SHP77 (cell line): ENCODE measurements around the gene YKT6.

Experiments used
- DNase-seq, 2 experiments: peaks; one replicate each; lab custom pipeline; 2025; lab: John Stamatoyannopoulos, UW

Gene YKT6

DNA sequence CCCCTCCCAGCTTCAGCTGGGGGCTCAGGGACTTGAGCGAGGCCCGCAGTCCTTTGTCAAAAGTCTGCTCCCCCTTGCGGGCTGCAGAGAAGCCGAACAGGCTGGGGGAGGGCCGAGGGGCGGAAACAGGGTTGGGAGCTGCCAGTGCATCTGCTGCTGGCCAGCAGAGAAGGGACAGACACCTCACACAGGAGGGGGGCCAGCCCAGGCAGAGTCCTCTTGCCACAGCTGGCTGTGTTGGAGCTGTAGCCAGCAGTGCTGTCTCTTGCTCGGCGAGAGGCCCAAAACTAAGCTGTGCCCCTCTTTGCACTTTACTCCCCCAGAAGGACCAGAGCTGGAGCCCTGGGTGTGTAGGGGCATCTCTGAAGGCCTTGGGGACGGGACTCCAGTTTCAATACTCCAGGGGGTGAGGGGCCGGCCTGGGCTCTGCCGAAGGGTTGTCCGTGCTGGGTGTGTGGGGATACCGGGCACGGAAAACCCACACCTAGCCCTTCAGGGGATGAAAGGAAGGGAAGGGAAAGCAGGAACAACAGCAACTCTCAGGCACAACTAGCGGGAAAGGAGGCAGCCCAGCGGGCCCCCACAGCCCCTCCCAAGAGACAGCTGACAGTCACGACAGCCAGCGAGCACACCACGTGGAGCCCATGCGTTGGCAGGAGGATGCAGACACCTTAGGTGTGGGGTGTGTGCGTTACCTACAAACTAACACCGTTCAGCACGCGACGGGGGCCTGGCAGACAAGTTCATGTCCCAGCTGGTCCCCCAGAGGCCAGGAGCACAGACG is 17.8 kb downstream of the YKT6 start:
- DNase-seq, result no peak

DNA sequence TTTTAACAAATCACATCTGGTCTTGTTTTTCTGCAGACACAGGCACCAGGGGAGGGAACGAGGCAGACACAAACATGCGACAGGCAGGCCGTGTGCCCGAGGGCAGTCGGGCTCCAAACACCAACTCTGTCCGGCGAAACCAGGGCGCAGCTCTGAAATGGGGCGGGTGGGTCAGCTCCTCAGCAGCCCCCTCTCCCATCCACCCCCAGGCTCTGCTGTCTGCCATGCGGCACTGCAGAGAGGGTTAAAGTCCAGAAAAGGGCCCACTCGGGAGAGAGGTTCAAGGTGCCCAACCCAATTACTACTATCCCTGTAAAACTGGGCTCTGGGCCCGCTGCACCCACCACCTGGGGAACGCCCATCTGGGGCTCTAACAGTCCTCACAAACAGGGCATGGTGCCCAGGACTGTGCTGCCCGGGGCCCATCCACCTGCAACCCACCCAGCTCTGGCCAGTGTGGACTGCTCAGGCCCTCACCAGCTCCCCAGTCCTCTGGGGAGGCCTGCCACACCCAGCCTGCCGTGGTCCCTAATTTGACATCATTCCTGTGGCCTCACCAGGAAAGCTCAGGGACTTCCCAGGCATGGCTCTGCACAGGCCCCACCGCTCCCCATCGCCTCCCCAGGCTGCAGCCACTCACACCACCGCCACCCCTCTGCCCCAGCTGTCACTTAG is 18.7 kb downstream of the YKT6 start:
- DNase-seq, result no peak

DNA sequence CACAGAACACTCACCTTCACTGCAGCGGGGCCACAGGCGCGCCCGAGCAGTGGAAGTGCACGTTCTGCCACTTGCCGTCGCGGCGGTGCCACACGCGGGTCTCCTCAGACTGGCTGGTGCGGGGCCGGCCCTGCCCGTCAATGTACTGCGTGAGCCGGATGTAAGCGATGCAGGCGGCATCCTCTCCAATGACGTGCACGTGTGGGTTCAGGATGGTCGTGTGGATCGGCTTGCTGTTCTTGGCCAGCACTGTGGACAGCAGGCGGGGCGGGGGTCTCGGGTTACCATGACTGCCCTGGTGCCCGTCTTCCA is 19.2 kb downstream of the YKT6 start:
- DNase-seq, result no peak

DNA sequence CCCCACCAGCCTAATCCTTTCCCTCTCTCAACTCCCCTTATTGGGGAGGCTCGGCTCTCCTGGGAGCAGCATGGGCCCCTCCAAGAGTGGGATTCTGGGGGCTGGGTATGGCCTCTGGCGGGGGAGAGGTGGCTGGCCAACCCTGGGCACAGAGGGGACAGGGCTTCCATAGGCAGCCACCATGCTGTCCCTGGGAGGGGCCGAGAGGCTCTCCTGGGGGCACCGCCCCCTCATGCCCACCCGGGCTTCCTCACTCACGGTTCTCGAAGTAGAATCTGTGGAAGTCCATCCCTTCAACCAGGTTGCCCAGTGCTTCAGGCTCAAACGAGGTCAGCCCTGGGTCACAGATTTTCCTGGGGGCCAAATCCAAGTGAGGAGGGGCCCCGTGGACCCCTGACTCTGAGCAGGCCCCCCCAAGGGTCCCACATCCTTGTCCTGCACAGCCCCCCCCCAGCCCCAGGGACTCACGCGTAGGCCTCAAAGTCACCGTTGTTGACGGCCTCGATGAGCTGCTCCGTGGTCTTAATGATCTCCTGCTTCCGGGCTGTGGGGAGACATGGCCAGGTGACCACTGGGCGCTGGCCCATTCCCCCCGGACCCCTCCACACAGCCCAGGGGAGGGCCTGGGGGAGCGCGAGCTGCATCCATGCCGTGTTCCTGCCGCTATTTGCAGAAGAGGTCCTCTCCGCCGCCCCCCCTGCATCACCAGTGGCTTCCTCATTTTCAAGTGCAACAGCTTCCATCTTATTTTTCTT is 19.8 kb downstream of the YKT6 start:
- no peak for DNase-seq

DNA sequence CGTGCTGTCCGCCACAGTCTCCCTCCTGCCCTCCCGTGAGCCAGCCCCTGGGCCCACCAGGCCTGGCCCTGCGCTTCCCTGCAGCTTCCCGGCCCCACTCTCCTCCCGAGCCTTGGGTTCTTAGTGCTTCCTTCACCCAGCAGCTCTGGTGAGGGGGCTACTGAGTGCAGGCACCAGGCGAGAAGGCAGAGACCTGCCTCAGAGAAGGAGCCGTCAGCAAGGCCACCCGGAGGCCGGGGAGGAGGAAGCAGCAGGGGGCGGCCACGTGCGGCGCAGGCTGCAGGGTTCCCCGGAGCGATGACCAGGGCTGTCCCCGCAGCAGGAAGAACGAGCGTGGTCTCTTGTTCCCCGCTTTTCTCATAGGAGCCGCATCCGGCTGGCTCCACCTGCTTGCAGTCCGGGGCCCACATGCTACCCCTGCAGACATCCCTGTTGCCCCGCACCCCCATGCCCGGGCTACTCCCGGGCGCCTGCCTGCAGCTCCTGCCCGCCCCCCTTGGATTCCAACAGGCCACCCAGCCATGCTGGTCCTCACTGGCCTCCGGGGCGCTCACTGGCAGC is 20.5 kb downstream of the YKT6 start:
- DNase-seq, result no peak

DNA sequence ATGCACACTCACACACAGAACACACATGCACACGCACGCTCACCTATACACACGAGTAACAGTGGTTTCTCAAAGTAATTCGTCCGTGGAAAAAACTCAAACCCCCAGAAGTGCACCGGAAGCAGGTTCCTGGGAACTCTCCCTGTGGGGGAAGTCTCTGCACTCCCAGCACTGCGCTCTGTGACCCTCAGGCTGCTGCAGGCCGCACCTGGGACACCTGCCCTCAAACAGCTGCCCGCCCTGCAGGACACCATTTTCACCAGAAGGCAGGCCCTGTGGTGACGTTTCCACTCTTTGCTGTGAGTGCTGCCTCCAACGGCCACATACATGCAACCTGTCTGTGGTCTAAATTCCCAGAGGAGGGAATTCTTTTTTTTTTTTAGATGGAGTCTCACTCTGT is 21.3 kb downstream of the YKT6 start:
- no peak for DNase-seq

DNA sequence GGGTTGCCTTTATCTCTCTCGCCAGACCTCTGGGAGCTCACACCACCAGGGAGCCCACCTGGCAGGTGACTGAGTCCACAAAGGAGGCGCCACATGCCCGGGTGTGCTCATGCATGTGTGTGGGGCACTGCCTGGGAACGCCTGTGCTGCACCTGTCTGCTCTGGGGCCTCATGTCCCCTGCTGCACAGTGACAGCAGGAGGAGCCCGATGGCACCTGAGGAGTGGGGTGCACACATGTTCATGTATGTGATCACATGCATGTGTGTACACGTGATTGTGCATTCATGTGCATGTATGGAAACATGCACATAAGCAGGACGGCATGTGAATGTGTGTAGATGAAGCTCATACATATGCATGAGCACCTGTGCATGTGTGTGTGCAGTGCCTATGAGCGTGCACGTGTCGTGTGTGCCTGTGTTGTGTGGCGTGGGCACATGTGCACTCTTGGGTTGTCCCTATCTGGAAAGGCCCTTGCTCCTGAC is 22.0 kb downstream of the YKT6 start:
- no peak for DNase-seq

DNA sequence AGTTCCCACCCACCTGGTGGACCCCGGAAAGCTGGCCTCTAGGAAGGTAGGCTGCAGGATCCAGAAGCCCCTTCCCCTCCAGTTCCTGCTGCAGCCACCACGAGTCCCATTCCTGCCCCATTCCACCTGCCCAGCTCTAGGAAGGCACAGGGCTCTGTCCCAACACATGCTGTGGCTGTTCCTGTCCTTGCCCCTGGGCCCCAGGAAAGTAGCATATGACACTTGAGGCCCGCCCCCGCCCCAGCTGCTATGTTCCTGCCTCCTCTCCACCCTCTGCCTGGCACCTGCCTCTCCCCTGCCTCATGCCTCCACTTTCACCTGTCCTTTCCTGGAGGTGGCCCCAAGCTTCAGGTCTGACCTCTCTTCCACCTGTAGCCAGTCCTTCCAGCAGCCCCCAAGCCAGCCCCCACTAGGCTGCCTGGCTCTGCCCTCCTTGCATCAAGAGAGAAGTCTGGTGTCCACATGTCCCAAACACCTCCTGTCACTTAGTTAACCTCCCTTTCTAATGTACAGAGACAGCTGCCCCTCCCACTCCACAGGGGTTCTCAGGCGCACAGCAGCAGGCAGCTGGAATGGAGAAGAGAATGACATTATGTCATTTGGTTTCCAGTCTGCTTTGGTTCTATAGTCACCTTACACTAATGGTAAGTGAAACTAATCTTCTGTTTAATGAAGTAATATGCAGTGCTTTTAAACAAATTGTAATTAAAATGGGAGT is 22.7 kb downstream of the YKT6 start:
- DNase-seq, result peak in 1 of 2 experiments; percentile 45

DNA sequence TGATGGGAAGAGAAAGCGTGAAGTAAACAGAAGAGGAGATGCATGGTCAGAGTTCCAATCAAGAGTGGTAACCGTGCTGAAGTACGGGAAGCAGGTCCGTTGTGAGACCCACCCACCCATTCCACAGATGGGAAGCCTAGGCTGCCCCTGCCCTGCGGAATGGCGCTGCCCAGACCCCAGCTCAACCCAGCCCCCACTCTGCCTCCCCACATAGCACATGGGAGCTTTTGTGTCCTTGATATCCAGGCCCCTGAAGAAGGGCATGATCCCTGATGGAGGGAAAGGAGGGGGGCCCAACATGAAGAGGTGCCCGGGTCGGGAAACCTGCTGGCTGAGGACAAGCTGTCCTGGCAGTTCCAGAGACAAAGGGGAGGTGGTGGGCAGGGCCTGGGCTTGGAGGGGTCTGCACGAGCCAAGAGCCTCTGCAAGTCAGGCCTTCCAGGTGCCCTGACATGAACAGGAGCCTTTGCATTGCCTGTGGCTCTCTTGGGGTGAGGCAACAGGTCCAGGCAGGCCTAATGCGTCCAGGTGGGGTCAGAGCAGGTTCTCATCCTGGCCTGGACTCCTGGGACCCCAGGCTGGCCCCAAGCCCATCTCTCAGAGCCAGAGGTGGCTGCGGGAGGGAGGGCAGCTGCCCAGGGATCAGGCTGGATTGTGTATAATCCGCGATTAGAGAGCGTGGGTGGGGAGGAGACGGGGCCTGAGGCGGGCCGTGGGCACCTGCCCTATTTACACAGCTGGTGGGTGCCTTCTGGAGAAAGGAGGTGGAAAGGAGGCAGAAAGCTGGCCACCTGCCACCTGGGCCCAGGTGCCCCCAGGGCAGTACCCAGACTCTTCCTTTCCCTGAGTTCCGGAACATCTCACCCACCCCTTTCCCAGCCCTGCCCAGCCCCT is 23.5 kb downstream of the YKT6 start:
- peak; percentile 41 to 68 for DNase-seq

DNA sequence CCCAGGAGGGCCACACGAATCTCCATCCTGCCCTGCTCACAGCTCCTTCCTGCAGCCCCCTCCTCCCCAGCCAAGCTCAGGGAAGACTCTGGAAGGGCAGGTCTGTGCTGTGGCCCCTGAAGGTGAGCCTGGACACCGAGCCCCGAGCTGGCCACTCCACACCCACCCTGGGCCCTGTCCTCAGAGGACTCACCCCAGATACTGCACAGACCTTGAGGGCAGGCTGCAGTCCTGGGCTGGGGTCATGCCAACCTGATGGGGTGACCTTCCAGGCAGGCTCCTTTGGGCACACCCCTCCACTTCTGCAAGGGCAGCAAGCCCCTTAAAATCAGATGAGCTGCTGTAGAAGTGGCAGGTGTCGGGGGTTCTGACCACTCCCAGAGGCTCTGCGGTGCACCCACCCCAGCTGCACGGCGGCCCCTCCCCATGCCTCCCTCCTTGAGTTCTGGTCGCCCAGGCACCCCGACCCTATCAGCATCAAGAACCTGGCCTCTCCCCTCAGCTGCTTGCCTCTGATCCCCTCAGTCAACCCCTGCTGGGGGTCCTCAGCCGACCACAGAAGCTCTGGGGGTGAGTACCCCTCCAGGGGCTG is 24.3 kb downstream of the YKT6 start:
- DNase-seq, result no peak

DNA sequence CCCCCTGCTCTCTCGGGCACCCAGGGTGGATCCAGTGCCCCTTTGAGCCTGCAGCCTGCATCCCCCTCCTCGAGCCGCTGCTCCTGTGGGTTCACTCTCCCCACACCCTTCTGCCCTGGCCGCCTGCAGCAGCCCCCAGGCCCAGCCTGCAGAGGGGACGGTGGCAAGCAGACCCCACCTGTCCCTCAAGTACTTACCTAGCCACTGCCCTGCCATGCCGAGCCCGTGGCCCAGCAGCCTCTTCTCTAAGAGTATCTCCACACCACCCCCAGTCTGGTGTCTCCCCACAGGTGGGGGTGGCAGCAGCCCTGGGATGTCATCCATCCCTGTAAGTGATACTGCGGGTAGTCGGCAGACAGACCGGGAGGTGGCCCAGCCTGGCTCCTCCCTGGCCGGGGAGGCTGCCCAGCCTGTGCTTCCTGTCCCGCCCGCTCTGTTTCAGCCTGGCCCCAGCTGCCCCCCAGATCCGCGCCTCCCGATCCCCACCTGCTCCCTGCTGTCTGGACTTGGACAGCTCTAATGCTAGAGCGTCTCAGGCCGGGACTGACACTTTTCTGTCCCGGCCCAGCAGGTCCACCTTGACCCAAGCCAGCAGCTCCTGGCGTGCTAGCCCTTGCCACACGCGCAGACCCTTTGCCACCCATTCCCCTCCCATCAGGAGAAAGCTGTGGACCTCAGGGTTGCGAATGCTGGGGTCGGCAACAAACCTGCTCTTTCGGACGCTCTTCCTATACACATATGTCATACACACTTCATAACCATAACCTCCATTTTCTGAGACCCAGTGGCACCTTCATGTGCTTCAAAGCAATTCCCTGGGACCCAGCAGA is 25.0 kb downstream of the YKT6 start:
- DNase-seq, result no peak

DNA sequence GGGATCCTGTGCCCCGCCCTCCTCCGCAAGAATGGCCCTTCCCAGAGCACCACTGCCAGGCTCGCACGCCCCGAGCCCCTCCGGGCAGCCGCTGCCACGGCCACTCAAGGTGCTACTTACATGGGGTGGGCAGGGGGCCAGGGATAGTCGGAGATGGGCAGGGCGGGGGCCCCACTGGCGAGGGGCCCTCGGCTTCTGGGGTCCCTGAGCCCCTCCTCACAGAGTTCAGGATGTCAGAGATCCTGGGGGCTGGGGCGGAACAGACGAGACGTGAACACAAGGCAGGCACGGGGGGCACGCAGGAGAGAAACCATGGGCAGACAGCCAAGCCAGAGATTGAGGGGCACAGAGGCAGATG is 25.6 kb downstream of the YKT6 start:
- no peak for DNase-seq

DNA sequence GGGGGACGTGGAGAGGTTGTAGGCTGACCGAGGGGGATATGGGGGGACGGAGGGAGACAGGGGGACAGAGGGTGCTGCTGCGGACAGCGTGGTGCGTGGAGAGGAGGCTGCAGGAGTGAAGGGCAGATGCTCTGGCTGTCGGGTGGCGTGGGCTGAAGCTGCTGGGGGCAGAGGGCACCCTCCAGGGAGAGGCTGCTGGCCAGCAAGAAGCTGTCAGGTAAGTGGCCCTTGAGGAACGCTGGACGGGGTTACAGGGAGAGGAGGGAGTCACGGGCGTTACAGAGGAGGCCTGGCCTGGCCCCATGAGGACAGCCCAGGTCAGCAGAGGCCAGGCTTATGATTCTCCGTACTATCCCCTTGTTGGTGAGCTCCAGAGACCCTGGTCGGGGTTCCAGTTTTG is 27.1 kb downstream of the YKT6 start:
- no peak for DNase-seq

DNA sequence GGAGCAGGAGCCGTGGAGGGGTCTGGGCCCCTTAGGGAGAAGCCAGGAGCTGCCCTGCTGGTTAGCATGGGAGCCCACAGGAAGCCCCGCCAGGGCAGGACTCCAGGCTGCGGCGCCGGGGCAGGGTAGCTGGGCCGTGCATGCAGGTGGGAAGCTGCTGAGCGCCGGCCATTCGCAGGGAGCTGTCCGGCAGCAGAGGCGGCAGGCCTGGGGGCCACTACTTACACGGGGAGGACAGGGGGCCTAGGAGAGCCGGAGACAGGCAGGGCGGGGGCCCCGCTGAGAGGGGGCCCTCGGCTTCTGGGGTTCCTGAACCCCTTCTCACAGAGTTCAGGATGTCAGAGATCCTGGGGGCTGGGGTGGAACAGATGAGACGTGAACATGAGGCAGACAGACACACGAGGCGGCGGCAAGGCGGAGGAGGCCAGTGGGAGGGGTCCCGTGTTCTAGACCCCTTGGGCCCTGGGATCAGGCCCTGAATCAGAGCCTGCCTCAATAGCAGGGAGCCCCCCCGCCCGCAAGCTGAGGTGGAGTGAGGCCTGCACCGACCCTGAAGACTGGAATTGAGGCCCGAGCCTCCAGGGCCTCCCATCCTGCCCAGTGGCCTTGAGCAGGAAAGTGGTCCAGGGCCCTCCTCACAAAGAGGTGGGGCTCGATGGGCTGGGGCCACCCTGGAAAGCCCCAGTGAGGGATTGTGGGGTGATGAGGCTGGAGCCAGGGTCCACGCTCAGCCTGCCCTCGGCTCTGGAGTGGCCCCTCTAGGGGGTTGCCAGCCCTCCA is 28.0 kb downstream of the YKT6 start:
- no peak for DNase-seq

DNA sequence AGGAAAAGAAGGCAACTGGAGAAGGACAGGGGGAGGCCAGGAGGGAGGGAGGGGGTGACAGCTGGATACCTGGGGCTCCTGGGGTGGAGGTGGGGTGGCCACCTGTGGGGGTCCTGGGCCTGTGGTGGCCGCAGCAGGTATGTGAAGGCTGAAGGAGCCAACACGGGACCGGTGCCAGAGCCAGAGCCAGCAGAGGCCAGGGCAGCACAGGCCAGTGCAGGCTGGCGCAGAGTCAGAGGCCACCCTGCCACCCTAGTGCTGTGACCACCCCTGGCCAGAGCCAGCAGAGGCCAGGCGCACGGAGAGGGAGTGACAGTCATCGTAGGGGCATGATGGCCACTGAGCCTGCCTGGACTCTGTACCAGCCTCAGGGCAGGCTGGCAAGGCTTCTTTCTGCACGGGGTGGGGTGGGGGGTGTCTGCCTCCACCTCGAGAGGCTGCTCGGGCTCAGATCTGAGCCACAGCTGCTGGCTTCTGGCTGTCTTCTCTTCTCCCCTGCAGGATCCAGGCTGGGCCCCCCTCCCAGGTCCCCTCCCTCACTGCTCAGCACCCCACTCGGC is 28.8 kb downstream of the YKT6 start:
- DNase-seq, result no peak

DNA sequence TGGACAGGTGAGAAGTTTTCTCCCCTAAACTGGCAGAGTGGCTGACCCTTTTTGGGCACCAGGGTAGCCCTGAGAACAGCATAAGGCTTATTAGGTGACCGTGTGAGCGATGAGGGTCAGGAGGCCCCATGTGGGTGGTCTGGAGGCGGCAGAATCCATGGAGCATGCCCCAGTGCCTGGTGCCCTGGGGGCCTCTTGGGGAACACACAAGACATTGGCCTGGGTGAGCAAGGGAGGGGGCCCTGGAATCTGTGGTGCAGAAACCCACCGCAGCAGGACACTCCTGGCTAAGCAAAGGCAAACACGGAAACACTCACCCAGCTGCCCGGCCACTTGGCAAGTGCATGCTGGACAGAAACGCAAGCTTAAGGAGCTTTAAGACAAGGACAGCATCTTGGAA is 29.5 kb downstream of the YKT6 start:
- DNase-seq, result no peak

DNA sequence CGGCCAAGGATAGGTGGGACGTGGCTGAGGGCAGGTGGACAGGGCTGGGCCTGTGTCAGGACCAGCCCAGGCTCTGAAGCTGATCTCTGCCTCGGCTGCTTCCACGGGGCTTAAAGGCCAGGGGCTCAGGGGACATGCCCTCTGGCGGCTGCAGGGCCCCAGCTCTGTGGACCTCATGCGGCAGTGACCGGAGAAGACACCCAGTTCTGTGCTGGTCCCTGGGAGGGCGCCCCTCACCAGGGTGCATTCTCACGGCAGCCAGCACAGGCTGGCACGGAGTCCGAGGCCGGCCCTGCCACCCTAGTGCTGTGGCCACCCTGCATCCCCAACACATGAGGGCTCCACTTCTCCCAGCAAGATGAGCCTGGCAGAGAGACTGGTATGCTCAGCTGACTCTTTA is 30.3 kb downstream of the YKT6 start:
- DNase-seq, result no peak

DNA sequence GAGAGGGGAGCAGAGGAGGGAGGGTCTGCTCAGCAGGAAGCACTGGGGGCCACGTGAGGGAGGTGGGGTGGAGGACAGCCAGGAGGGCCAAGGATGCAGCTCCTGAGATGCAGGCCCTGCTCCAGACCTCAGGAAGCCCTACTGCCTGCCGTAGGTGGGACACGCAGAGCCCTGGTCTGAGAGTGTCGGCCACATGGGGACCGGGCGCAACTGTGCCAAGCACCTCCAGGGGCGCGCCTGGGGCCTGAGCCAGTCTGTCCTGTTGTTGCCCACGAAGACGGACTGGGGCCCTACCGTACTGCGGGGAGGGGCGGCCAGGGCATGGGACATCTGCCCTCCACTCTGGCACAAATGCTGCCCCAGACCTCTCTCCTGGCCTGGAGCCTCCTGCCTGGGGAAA is 31.6 kb downstream of the YKT6 start:
- no peak for DNase-seq
